Nucleus accumbens (tissue), 56 donors: ENCODE measurements around the gene AQP12B.

ENCODE experiments used
- DNase-seq, 56 donors: peaks; one replicate each; lab custom pipeline; 2025; lab: John Stamatoyannopoulos, UW

The AQP12B gene

DNA sequence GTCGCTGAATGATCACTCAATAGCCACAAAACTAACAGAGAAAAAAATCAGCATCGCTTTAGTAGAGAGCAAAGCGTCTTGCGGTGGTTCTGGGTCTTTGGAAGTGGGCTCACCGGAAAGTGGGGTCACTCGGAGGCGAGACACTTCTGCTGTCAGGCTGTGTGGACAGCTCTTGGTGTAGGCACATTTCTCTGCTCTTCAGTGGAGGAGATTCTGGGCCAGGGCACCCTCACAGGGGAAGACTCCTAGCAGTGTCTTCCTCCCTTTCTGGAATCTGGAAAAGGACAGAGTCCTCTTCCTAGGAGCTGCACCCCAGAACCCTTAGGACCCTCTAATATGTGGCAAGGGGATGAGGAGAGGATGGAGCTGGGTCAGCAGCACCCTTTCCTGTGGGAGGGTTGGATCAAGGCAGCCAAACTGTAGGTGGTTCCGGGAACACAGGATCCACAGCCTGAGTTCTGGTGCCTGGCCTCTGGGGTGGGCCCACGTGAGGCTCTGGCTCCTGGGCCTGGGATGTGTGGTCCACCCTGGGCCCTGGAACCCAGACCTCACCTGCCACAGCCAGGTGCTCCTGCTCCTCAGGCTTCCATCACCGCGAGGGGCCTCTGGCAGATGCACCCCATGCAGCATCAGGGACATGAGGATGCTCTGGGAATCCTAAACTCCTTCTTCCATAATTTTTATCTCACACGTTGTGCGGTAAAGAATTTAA is 32.3 kb downstream of the AQP12B start:
- no peak for DNase-seq

DNA sequence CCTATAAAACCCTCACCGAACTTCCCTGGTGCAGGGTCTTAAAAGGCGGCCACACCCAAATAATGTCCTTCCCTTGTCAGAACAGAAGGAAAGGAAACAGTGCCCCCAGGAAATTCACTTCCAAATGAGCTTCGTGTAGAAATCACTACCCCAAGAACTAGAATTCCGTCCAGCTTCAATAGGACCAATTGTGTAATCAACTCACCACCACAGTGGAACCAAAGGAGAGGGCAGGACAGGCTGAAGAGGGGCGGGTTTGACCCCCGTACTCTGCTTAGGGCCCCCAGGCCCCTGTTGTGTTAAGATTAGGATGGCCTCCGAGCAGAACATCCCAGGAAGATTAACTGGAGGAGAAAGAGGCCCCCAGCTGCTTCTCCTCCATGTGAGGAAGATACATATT is 33.4 kb downstream of the AQP12B start:
- DNase-seq, result no peak

- DNase-seq, result no peak
Observed at GRCh38 chr2:240648650-240649275, 33.9 kb downstream of the AQP12B start.

DNA sequence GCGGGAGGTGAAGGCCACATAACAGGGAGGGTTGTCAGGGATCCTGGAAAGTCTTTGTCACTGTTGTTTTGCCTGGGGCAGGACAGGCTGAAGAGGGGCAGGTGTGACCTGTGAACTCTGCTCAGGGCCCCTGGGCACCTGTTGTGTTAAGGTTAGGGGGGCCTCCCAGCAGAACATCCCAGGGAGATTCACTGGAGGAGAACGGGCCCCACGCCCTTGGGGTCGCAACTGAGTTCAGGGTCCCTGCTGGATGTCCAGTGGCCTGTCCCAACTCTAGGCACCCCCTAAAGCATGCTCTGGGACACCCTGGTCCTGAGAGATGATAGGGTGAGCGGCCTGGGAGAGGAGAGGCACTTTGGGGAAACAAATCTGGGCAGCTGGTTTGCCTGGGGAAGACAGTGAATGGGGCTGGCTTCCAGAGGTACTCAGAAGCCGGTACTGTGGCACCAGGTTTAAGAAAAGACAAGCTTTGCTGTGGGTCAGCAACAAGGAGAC is 34.5 kb downstream of the AQP12B start:
- no peak for DNase-seq

- no peak for DNase-seq
Observed at GRCh38 chr2:240647503-240648154, 35.1 kb downstream of the AQP12B start.

- no peak for DNase-seq
Observed at GRCh38 chr2:240646900-240647502, 35.7 kb downstream of the AQP12B start.

DNA sequence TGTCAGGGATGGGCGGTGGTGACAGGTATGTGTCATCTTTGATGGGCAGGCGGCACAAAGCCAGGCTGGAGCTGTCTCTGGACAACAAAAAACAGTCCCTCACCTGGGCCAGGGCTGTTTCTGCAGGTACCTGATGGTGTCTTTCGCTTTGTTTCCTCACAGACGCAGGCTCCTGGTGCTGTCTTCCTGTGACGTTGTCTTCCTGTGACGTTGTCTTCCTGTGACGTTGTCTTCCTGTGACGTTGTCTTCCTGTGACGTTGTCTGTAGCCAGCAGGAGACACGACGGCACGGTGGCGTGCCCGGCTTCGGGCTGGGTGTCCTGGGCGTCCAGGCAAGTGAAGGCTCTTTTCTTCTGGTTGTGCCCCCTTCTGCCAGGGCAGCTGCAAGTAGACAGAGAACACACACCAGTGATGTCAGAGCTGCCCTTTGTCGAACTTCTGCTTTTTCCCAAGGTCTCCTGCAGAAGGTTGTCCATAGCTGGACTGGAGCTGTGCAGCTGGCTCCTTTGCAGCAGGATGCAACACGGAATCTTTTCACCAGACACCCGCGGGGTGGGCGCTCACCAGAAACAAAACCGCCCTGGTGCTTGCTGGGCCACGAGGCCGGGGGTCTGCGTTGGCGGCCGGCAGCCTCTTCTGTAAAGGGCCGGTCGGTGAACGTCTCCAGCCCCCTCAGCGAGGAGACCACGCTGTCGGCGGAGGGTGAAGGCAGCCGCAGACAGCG is 36.3 kb downstream of the AQP12B start:
- no peak for DNase-seq

GRCh38 chr2:240645801-240646175 is 36.9 kb downstream of the AQP12B start:
- no peak for DNase-seq

DNA sequence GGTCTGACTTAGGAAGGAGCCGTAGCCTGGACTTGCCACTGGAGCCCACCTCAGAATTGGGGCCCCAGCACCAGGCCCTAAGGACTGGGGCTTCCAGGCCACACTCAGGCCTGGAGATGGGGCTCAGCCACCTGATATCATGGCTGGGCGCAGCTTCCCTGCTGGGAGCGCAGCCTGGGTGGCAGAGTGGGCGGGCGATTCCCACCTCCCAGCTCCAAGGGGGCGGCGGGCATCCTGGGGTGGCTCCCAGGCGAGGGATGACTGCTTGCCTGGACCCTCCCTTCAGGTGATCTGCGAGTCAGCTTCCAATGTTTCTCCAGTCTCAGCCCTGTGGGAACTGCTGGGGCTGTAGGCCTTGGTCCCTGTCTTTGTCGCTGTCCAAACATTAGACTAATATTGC is 37.3 kb downstream of the AQP12B start:
- no peak for DNase-seq

GRCh38 chr2:240644859-240645301 is 37.8 kb downstream of the AQP12B start:
- DNase-seq, result no peak

- DNase-seq, result no peak
Observed at GRCh38 chr2:240644171-240644651, 38.5 kb downstream of the AQP12B start.

- DNase-seq, result no peak
Observed at GRCh38 chr2:240643811-240644150, 38.9 kb downstream of the AQP12B start.

- no peak for DNase-seq
Observed at GRCh38 chr2:240643093-240643810, 39.4 kb downstream of the AQP12B start.

GRCh38 chr2:240642806-240643092 is 39.9 kb downstream of the AQP12B start:
- DNase-seq, result no peak

DNA sequence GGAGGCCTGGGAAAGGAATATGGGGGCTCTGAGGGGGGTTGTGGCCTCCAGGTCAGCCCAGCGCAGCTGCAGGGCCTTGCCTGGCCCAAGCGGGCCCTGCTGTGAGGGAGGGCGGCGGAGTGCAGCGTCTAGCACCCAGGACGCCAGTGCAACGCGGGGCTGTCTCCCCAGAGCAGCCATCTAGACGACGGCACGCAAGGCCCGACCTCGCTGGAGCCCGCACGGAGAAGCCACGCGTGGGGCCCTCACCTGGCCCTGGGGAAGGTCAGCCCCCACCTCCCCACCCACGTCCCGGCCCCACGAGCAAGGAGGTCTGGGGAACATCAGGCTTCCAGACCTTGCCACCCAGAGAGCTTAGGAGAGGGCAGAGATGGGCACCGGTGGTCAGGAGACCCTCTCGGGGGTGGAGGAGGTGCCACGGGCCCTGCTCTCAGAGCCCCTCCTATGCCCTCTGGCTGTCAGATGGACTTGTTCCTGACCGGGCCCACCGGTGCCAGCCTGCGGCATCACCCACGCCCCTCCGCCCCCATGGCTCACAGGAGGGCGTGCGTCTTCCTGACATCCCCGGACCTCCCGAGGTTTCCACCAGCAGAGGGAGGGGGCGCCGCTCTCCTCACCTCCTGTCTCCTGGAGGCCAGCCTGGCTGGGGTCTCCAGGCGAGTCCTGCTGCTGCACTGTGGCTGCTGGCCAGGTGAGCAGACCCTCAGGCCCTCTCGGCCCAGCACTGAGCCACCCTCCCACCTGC is 40.5 kb downstream of the AQP12B start:
- DNase-seq, result no peak

GRCh38 chr2:240640939-240641338 is 41.7 kb downstream of the AQP12B start:
- peak in 2 of 56 donors; percentile 5 to 24 for DNase-seq

GRCh38 chr2:240639566-240639965 is 43.1 kb downstream of the AQP12B start:
- DNase-seq, result no peak

GRCh38 chr2:240638512-240639160 is 44.0 kb downstream of the AQP12B start:
- DNase-seq, result no peak

DNA sequence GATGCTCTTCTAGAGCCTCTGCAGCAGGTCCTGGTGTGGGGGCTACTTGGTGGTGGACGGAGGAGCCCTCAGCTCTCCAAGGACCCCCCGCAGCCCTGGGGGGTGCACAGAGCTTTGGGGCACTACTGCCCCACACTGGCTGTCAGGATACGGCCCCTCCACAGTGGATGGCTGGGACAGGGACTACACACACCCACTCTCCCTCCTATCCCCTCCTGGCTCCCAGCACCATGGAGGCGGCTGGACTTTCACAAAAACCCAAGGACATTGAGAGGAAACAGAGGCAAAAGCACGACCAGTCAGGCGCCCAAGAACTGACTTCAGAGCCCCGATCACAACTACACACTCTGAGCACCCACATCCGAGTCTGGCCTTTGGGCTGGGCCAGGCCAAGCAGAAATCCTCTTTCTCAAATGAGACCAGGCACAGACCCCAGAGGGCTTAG is 44.8 kb downstream of the AQP12B start:
- DNase-seq, result no peak
